ENCODE results near the gene ARSK.

Gene ARSK, protein sequence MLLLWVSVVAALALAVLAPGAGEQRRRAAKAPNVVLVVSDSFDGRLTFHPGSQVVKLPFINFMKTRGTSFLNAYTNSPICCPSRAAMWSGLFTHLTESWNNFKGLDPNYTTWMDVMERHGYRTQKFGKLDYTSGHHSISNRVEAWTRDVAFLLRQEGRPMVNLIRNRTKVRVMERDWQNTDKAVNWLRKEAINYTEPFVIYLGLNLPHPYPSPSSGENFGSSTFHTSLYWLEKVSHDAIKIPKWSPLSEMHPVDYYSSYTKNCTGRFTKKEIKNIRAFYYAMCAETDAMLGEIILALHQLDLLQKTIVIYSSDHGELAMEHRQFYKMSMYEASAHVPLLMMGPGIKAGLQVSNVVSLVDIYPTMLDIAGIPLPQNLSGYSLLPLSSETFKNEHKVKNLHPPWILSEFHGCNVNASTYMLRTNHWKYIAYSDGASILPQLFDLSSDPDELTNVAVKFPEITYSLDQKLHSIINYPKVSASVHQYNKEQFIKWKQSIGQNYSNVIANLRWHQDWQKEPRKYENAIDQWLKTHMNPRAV

DNA sequence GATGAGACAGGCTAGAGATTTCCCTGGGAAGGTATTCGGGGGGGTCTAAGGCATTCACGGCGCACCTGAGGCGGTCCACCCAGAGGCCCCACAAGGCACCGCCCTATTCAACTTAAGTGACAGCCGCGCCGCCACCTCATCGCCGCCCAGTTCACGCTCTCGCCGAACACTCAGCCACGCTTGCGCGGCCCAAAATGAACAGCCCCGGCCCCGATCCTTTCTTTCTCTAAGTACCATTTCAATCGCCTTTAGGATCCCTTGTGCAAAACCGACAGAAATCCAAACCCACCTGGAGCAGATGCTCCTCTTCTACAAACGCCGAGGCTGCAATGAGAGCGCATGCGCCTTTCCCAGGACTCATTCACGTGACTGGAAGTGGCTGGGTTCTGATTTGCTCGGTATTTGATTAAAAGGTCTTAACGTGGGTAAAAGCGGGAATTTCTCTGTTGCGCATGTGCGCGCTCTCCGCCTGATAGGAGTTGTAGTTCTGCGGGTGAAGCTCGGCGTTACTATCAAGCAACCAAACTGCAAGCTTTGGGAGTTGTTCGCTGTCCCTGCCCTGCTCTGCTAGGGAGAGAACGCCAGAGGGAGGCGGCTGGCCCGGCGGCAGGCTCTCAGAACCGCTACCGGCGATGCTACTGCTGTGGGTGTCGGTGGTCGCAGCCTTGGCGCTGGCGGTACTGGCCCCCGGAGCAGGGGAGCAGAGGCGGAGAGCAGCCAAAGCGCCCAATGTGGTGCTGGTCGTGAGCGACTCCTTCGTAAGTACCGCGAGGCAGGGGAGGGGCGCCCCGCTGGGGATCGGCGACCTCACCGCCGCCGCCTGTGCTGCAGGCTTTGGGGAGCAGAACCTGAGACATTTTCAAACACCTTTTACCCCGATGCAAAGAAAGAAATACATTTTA is at the start of gene ARSK, which contains the start of gene SKIC3:
Gene ARSK (plus strand): TSS at position 455 of the 902 bp plus-strand sequence. CDS start 178 bp downstream, at position 633.
Gene SKIC3 (minus strand): TSS at position 331 of the 902 bp plus-strand sequence. CDS start 7,827 bp downstream, outside the sequence.
- peak; percentile 93 to 98 for DNase-seq

GRCh38 chr5:95508550-95508949 is 46.4 kb upstream of the ARSK start:
- no peak for DNase-seq

DNA sequence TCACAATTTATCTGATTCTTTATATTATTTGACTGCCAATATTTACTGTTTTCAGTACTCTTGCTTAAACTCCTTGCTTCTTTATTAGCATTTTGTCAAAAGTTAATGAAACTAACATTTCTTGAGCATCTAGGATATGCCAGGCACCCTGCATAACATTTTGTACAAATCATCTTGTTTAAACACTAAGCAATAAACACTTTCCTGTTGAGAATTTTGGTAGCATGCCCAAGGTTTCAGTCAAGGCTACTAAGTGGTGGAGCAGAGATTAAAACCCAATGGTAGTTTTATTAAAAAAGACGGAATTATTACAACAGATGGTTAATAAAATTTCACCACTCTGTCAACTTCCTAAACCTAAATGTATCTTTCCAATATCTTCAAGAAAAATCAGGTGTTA is 43.3 kb upstream of the ARSK start:
- no peak for DNase-seq

- no peak for DNase-seq
Measured at GRCh38 chr5:95518417-95518816, 36.5 kb upstream of the ARSK start.

- DNase-seq, result no peak
Measured at GRCh38 chr5:95519151-95519550, 35.8 kb upstream of the ARSK start.

GRCh38 chr5:95519681-95520080 is 35.2 kb upstream of the ARSK start:
- DNase-seq, result no peak

DNA sequence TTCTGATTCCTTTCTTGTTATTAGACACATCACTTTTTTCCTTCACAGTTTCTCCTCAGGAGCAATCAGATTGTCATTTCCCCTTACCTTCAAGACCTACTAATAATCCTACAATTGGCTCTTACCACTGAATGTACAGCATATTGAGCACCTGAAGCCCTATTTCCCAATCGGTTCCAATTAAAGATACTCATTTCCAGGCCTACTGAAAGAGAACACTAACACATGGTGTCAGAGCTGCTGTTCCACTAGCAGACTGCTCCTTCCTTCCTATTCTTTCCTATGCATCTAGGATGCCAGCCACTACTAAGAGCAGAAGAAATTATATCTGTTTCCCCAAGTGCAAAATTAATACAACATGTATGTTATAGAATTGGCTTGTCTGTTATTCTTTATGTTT is 34.7 kb upstream of the ARSK start:
- DNase-seq, result no peak

DNA sequence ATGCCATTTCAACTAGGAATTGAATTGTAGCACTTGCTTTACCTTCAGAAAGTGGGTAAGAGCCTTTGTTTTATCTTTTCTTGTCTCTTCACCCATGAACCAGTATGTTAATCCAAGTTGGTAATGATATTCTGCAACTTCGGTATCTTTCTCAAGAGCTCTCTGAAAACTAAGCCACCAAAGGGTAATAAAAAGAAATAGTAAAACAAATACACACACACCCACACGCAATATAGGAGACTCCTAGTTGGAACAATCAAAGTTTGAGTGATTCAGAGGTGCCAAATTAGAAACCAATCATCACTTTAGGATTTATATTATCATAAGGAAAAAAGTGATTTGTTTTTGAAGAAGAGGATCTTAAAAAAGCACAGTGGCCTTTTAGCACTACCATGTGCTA is 30.5 kb upstream of the ARSK start:
- no peak for DNase-seq

GRCh38 chr5:95526871-95527270 is 28.0 kb upstream of the ARSK start:
- no peak for DNase-seq

GRCh38 chr5:95528565-95528964 is 26.3 kb upstream of the ARSK start:
- DNase-seq, result no peak

DNA sequence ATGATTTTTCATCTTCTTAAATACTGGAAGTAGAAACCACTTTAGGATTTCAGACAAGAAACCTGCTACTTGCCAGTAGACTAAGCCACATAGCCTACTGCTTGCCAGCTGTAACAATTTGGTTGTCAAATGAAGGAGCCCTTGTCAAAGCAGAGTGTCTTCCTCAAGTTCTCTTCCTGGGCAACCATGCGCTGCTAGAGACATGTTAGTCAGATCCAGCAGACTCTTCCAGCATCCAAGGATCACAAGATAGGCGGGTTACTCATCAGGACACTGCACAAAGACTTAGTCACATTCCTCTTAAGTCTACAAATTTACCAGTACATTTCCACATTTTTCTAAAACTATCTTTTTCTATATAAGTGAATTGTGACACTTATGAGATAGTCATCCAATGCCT is 24.5 kb upstream of the ARSK start:
- no peak for DNase-seq

DNA sequence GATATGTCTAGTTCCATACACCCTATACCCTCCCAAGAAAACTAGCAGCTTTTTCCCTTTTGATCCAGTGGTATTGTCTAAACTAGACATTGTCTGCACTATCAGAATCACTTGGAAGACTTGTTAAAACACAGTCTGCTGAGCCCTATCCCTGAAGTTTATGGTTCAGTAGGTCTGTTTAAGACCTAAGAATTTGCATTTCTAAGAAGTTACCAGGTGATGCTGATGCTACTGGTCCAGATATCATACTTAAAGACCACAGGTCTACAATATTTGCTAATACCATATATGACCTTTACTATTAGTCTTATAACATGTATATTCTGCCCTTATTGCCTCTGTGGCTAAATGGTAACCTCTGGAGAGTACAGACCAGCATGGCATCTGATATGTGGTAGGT is 23.4 kb upstream of the ARSK start:
- no peak for DNase-seq

DNA sequence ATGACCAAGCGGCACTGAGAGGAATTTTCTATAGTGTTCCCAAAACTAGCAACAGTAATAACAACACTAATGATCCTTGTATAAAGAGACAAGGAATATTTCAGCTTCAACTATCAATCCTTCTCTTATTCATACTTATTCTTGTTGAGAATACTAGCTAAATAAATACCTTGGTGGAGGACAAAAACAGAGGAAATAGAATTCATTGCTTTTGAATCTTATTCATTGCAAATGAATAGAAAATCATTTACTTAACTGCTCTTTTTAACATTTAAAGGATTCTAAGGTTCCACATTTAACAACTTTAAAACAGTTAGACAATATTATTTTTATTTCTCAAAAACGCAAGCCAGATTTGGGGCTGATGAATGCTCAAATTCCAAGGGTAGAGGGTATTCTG is 22.5 kb upstream of the ARSK start:
- DNase-seq, result no peak

GRCh38 chr5:95533106-95533505 is 21.8 kb upstream of the ARSK start:
- no peak for DNase-seq

DNA sequence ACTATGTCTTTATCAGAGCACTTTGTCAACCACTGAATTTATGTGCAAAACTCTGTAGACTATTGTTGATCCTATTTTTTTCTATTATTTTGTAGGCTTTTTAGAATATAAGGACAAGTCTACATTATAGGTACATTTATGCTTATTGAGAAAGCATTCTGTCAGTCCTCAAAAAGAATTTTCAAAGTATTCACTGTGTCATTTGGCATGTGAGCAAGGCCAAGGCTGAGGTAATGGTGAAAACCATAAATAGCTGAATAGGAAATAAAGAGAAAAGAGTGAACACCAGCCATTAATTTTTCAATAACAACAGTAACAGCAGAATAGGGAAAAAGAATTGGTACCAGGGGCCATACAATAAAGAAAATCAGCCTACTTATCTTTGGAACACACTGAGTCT is 21.1 kb upstream of the ARSK start:
- DNase-seq, result no peak

DNA sequence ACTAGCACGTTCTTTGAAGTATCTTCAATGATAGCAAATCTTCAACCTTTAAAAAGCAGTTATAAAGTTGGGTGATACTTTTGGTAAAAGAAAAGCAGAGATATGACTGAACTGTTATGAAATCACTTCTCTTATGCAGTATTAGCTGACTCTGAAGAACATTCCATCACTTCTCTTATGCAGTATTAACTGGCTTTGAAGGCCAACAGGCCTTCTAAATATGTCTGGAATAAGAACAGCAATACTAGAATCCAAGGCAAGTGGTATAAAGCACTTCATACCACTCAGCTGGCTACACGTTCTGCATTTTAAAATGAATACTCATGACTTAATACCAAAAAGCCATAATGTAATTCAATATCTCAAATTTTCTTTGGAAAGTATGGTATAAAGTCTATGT is 17.4 kb upstream of the ARSK start:
- DNase-seq, result no peak

DNA sequence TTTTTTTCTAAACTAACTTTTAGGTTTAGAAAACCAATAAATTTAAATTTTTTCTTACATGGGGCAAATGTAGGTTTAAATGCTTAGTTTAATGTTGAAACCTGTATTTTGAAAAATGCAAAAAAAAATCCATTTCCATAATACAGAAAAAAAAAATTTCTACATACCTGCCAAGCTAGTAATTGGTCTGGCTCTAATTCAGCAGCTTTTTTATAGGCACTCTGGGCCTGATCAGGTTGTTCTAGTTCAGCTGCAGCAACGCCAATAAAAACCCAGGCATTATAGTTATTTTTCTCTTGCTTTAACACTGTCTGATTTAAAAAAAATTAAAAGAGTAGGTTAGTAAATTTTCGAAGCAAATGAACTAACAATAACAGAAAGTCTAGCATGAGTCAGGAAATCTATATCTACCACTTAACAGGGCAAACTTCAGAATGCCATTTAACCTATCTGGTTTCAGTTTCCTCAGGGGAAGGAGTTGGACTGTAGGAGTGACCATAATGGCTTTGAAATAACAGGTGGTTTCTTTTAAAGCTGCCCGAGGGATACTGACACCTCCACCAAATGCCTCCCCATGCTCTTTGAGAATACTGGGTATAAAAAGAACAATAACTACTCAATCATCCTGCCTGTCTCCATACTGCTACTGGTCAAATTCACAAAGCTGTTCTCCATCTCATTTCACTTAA is 11.7 kb upstream of the ARSK start:
- DNase-seq, result no peak

DNA sequence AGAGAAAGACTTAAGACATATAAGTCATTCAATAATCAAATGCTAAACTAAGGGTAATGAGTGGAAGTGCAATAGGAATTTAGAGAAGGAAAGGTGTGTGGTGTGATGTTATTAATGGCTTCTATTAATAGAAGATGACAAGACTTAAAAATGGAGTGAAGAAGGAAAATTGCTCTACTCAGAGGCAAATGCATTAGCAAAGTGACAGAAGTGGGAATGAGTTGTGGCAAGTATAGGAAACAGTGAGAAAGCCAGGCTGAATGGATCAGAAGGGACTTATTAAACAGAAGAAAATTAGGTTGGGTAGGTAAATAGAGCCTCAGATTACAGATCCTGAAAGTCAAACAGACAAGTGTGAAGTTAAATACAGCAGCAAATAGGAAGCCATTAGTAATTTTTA is 5.9 kb upstream of the ARSK start:
- no peak for DNase-seq

DNA sequence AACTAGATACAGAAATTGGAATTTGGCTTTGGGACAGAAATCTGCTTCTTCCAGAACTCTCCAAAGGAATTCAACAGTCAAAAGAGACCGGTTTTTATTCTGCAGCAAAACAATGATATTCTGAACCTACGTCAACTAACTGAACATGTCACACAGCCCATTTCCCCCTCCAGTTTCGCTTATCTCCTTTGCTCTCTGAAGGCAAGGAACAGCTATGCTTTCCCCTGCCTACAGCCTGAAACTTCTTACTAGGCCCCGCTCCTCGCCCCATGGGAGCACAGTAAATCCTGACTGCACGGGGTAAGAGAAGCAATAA is 612 bp upstream of the ARSK start:
- peak in 1 of 2 donors; percentile 55 for DNase-seq

- no peak for DNase-seq
Measured at GRCh38 chr5:95555553-95555952, 652 bp downstream of the ARSK start.

- DNase-seq, result no peak
Measured at GRCh38 chr5:95557841-95558240, 2.9 kb downstream of the ARSK start.

DNA sequence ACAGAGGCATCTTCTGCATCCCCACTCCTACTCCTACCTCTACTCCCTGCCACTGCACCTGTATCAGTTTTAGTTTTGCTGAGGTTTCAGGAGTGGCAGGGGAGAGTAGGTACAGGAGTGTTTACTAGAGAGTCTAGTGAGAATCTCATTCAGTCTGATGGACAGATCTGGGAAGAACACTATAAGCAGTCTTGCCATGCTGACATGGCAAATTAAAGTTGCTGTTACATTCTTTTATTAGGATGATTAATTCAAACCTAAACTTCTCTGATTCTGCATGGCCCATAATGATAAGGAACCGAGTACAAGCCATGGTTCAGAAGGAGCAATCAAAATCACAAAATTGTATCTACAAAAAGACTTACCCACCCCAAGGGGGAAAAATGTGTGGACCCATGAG is 7.4 kb downstream of the ARSK start:
- DNase-seq, result no peak

GRCh38 chr5:95563367-95563766 is 8.5 kb downstream of the ARSK start:
- DNase-seq, result no peak
